GM06990 (cell line): ENCODE data around the gene GPRIN1.

Experiments used
- DNase-seq: peaks from one replicate; pipeline ENCODE4 v3.0.0-alpha.2; 2011; ENCODE audit not compliant: insufficient read length; ENCODE audit errors: extremely low read depth
- H3K27me3 ChIP-seq: replicated peaks from 2 replicates; pipeline ENCODE4 v1.6.0; 2011; ENCODE audit warnings: low read length; ENCODE audit not compliant: control insufficient read depth, insufficient read depth
- H3K36me3 ChIP-seq: 2 replicates; pipeline ENCODE4 v1.5.1; 2011; ENCODE audit warnings: low read length; ENCODE audit not compliant: control insufficient read depth, insufficient read depth
- H3K4me3 ChIP-seq: replicated peaks from 2 replicates; pipeline ENCODE4 v1.5.1; 2011; ENCODE audit warnings: low read depth, mild to moderate bottlenecking, control low read depth, low read length
- CTCF ChIP-seq: IDR thresholded peaks from 2 replicates; pipeline ENCODE4 v1.5.1; 2011; ENCODE audit warnings: low read length, control low read depth, mild to moderate bottlenecking, inconsistent platforms; ENCODE audit not compliant: insufficient read depth, poor library complexity, severe bottlenecking

The GPRIN1 gene

GRCh38 chr5:176568657-176569056 is 41.3 kb downstream of the GPRIN1 start:
- Histone ChIP-seq H3K27me3 (no peaks in the 10 kb centered on the region; the same call in 1 of the 2 replicates), H3K4me3 (no peak overlapping the region), H3K36me3 (no peaks in the 10 kb centered on the region)
- TF ChIP-seq CTCF, result no peak
- no peak for DNase-seq

- no peaks in the 10 kb centered on the region; the same call in 1 of the 2 replicates for H3K27me3 ChIP-seq
- no peak for TF ChIP-seq CTCF
- H3K4me3 ChIP-seq, result no peak overlapping the region
- no peak for DNase-seq
- H3K36me3 ChIP-seq, result no peaks in the 10 kb centered on the region
These were observed 44.1 kb downstream of the GPRIN1 start for GRCh38 chr5:176565760-176566288.

- Histone ChIP-seq H3K36me3 (no peaks in the 10 kb centered on the region), H3K4me3 (no peak overlapping the region), H3K27me3 (no peaks in the 10 kb centered on the region; the same call in 1 of the 2 replicates)
- no peak for TF ChIP-seq CTCF
- DNase-seq, result no peak
These were observed 46.0 kb downstream of the GPRIN1 start for GRCh38 chr5:176564002-176564401.

- Histone ChIP-seq H3K36me3 (no peaks in the 10 kb centered on the region), H3K27me3 (no peaks in the 10 kb centered on the region; the same call in 1 of the 2 replicates), H3K4me3 (no peak overlapping the region)
- no peak for TF ChIP-seq CTCF
- DNase-seq, result no peak
These were observed 47.8 kb downstream of the GPRIN1 start for GRCh38 chr5:176562189-176562588.

- Histone ChIP-seq H3K36me3 (no peaks in the 10 kb centered on the region), H3K27me3 (no peaks in the 10 kb centered on the region; the same call in 1 of the 2 replicates), H3K4me3 (no peak overlapping the region)
- DNase-seq, result no peak
- TF ChIP-seq CTCF, result no peak
These were observed 48.7 kb downstream of the GPRIN1 start for GRCh38 chr5:176561259-176561658.

GRCh38 chr5:176560364-176560763 is 49.6 kb downstream of the GPRIN1 start:
- Histone ChIP-seq H3K27me3 (no peaks in the 10 kb centered on the region; the same call in 1 of the 2 replicates), H3K4me3 (no peak overlapping the region), H3K36me3 (no peaks in the 10 kb centered on the region)
- no peak for TF ChIP-seq CTCF
- DNase-seq, result no peak
